Astrocyte (in vitro differentiated cells and primary cell): ENCODE measurements around the gene GABARAPL2. TPM values are rescaled to one million over a fixed set of nuclear protein-coding genes. Genes with fewer than 3 reads are reported as not detected.

Source experiments
- DNase-seq: peaks from one replicate; pipeline ENCODE4 v3.0.0-alpha.2; 2010; ENCODE audit warnings: low read depth
- FAIRE-seq: peaks from 2 replicates; lab custom pipeline; 2011; peaks lifted over from hg19 to GRCh38; lab: Jason Lieb, UNC
- H2AFZ ChIP-seq: 2 replicates; pipeline ENCODE4 v1.6.0; 2012; ENCODE audit warnings: low read depth, low read length, inconsistent platforms
- H3K27ac ChIP-seq: 2 replicates; pipeline ENCODE4 v1.5.1; 2011; ENCODE audit warnings: low read depth, low read length, inconsistent platforms
- H3K27me3 ChIP-seq: 2 replicates; pipeline ENCODE4 v1.6.0; 2011; ENCODE audit warnings: low read length, inconsistent platforms; ENCODE audit not compliant: insufficient read depth
- H3K36me3 ChIP-seq: 2 replicates; pipeline ENCODE4 v1.5.1; 2011; ENCODE audit warnings: low read length, inconsistent platforms; ENCODE audit not compliant: insufficient read depth
- H3K4me1 ChIP-seq: 2 replicates; pipeline ENCODE4 v1.5.1; 2011; ENCODE audit warnings: low read length, inconsistent platforms; ENCODE audit not compliant: insufficient read depth
- H3K4me2 ChIP-seq: 2 replicates; pipeline ENCODE4 v1.6.0; 2012; ENCODE audit warnings: low read length, inconsistent platforms
- H3K4me3 ChIP-seq: 2 replicates; pipeline ENCODE4 v1.5.1; 2011; ENCODE audit warnings: low read depth, mild to moderate bottlenecking, low read length, inconsistent platforms; ENCODE audit not compliant: insufficient read depth
- H3K79me2 ChIP-seq: 2 replicates; pipeline ENCODE4 v1.6.0; 2012; ENCODE audit warnings: mild to moderate bottlenecking, low read length, inconsistent platforms; ENCODE audit not compliant: insufficient read depth
- H3K9ac ChIP-seq: 2 replicates; pipeline ENCODE4 v1.6.0; 2012; ENCODE audit warnings: mild to moderate bottlenecking, low read length, inconsistent platforms
- H3K9me3 ChIP-seq: 2 replicates; pipeline ENCODE4 v1.5.1; 2012; ENCODE audit warnings: low read depth, mild to moderate bottlenecking, low read length, inconsistent platforms; ENCODE audit not compliant: insufficient read depth
- H4K20me1 ChIP-seq: 2 replicates; pipeline ENCODE4 v1.6.0; 2012; ENCODE audit warnings: low read length, inconsistent platforms; ENCODE audit not compliant: insufficient read depth
- H3K27ac Mint-ChIP-seq: one replicate; pipeline ENCODE4 v1.8.0; 2021; ENCODE audit warnings: mild to moderate bottlenecking, mixed read lengths; ENCODE audit not compliant: unreplicated experiment
- H3K27me3 Mint-ChIP-seq: one replicate; pipeline ENCODE4 v1.8.0; 2021; ENCODE audit warnings: low read depth, mixed read lengths; ENCODE audit not compliant: unreplicated experiment
- H3K36me3 Mint-ChIP-seq: one replicate; pipeline ENCODE4 v1.8.0; 2021; ENCODE audit warnings: low read depth, mixed read lengths; ENCODE audit not compliant: unreplicated experiment
- H3K4me1 Mint-ChIP-seq: one replicate; pipeline ENCODE4 v1.8.0; 2021; ENCODE audit warnings: low read depth, mixed read lengths; ENCODE audit not compliant: unreplicated experiment
- H3K4me3 Mint-ChIP-seq: one replicate; pipeline ENCODE4 v1.8.0; 2021; ENCODE audit warnings: mild to moderate bottlenecking, moderate library complexity, mixed read lengths; ENCODE audit not compliant: unreplicated experiment
- H3K9me3 Mint-ChIP-seq: one replicate; pipeline ENCODE4 v1.8.0; 2021; ENCODE audit warnings: mild to moderate bottlenecking, mixed read lengths; ENCODE audit not compliant: unreplicated experiment
- EZH2 ChIP-seq: IDR thresholded peaks from 2 replicates; pipeline ENCODE4 v1.6.1; 2012; ENCODE audit warnings: mild to moderate bottlenecking, low read length, inconsistent platforms; ENCODE audit not compliant: insufficient read depth
- total RNA-seq: library from RNA; stranded (reverse); gene quantifications from 2 replicates; pipeline ENCODE4 v1.2.1, GENCODE V29; 2021
- TF ChIP-seq, protein P1 (sequence below): IDR thresholded peaks from 2 replicates; pipeline ENCODE4 v1.5.1; 2011; ENCODE audit warnings: low read depth, mild to moderate bottlenecking, inconsistent platforms, low read length, moderate library complexity; ENCODE audit not compliant: insufficient read depth

GABARAPL2 gene
- total RNA-seq, 1 donor from 2014 or later: 108 TPM

DNA sequence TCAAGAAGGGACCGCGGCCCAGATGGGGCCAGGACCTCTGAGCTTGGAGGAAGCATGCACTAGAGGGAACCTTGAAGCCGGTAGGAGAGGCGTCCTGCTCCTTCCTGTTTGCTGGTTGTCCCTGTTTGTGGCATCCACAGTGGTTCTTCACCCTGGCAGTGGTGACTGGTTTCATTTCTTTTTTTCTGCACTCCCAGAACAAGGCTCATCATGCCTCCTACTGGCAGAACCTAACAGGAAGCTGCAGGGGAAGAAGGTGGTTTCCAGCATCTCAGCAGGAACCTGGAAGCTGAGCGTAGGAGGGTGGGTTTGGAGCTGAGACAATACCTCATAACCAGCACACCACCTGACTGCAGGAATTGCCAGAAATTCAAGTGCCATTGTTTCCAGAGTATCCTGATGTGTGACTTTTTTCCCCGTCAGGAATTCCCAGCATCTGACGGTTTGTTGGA lies 15.9 kb upstream of the GABARAPL2 start:
- Mint-ChIP-seq H3K36me3 (no peaks in the 10 kb centered on the region), H3K27me3 (no peaks in the 10 kb centered on the region), H3K27ac (no peak overlapping the region), H3K9me3 (no peaks in the 10 kb centered on the region), H3K4me1 (no peaks in the 10 kb centered on the region), H3K4me3 (no peak overlapping the region)
- H3K9ac ChIP-seq: no peak overlapping the region
- H4K20me1 ChIP-seq: no peaks in the 10 kb centered on the region
- no peaks in the 10 kb centered on the region for H3K9me3 ChIP-seq
- H3K27ac ChIP-seq: no peak overlapping the region
- no peaks in the 10 kb centered on the region for H3K36me3 ChIP-seq
- H3K4me3 ChIP-seq: no peak overlapping the region
- no peak overlapping the region for H2AFZ ChIP-seq
- DNase-seq: peak; percentile 47
- no peaks in the 10 kb centered on the region for H3K27me3 ChIP-seq
- H3K79me2 ChIP-seq: peaks cover 5% of the 10 kb centered on the region
- TF ChIP-seq, protein P1, sequence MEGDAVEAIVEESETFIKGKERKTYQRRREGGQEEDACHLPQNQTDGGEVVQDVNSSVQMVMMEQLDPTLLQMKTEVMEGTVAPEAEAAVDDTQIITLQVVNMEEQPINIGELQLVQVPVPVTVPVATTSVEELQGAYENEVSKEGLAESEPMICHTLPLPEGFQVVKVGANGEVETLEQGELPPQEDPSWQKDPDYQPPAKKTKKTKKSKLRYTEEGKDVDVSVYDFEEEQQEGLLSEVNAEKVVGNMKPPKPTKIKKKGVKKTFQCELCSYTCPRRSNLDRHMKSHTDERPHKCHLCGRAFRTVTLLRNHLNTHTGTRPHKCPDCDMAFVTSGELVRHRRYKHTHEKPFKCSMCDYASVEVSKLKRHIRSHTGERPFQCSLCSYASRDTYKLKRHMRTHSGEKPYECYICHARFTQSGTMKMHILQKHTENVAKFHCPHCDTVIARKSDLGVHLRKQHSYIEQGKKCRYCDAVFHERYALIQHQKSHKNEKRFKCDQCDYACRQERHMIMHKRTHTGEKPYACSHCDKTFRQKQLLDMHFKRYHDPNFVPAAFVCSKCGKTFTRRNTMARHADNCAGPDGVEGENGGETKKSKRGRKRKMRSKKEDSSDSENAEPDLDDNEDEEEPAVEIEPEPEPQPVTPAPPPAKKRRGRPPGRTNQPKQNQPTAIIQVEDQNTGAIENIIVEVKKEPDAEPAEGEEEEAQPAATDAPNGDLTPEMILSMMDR: peak; percentile 47
- no peak for TF ChIP-seq EZH2
- no peak for FAIRE-seq
- H3K4me1 ChIP-seq: no peaks in the 10 kb centered on the region
- peak overlapping the region; percentile 53 for H3K4me2 ChIP-seq

DNA sequence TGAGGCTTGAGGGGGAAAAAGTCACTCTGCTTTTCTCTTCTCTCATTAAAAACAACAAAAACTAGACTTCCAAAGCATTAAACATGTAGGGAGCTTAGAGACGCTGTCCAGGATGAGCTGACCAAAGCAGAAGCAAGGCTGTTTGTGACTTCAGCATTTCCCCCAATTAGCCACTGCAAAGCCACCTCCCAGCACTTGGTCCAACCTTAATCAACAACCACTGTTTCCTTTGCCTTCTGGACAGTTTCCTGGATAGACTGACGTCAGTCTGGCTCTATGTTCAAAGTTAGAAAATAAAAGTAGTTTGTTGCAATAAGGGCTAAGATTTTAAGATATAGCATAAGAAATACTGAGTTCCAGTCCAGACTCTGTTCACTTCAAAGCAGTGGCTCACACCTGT lies 13.2 kb upstream of the GABARAPL2 start:
- Histone ChIP-seq H2AFZ (no peak overlapping the region), H3K9ac (no peak overlapping the region), H3K27ac (no peak overlapping the region), H3K36me3 (no peaks in the 10 kb centered on the region), H3K4me2 (no peak overlapping the region), H4K20me1 (no peaks in the 10 kb centered on the region), H3K79me2 (peaks cover 5% of the 10 kb centered on the region), H3K27me3 (no peaks in the 10 kb centered on the region), H3K4me3 (no peak overlapping the region), H3K4me1 (peaks cover 4% of the 10 kb centered on the region), H3K9me3 (no peaks in the 10 kb centered on the region)
- H3K27me3 Mint-ChIP-seq: no peaks in the 10 kb centered on the region
- H3K9me3 Mint-ChIP-seq: no peaks in the 10 kb centered on the region
- H3K4me1 Mint-ChIP-seq: no peaks in the 10 kb centered on the region
- no peak for TF ChIP-seq EZH2
- TF ChIP-seq, protein P1: no peak
- DNase-seq (no peak), FAIRE-seq (no peak)
- no peaks in the 10 kb centered on the region for H3K36me3 Mint-ChIP-seq
- H3K27ac Mint-ChIP-seq: no peak overlapping the region
- no peak overlapping the region for H3K4me3 Mint-ChIP-seq

DNA sequence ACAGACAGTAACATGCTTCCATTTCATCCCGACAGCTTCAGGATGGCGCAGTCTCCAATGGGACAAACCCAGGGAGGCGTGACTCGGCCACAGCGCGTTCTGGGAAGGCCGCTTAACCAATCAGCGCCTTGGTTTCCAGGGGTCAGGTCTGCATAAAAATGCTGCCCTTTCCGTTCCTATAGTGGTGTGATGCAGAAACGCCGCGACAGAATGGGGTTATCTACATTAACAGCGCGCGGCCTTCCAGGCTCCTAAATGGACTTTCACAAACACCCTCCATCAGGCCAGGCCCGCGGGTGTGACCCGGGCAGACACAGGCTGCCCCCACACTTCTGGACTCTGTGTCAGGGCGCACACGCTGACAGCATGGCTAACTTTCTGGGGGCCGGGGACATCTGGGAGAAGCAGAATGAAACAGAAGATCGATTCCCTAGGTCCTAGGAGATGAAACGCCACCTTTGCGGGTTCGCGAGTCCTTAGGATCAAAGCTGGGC lies 10.9 kb upstream of the GABARAPL2 start:
- FAIRE-seq (no peak), DNase-seq (peak; percentile 85)
- H3K4me2 ChIP-seq: peak overlapping the region; percentile 97
- Mint-ChIP-seq H3K9me3 (no peaks in the 10 kb centered on the region), H3K36me3 (no peaks in the 10 kb centered on the region), H3K4me1 (peaks cover 4% of the 10 kb centered on the region), H3K27ac (peak overlapping the region; percentile 93), H3K27me3 (no peaks in the 10 kb centered on the region), H3K4me3 (peak overlapping the region; percentile 94)
- no peaks in the 10 kb centered on the region for H3K36me3 ChIP-seq
- H3K27ac ChIP-seq: peak overlapping the region; percentile 65
- no peaks in the 10 kb centered on the region for H4K20me1 ChIP-seq
- no peaks in the 10 kb centered on the region for H3K9me3 ChIP-seq
- H3K27me3 ChIP-seq: no peaks in the 10 kb centered on the region
- H3K4me1 ChIP-seq: peaks cover 5% of the 10 kb centered on the region
- peaks cover 5% of the 10 kb centered on the region for H3K79me2 ChIP-seq
- H2AFZ ChIP-seq: peak overlapping the region; percentile 90
- H3K4me3 ChIP-seq: peak overlapping the region; percentile 78
- no peak for TF ChIP-seq EZH2
- TF ChIP-seq, protein P1: no peak
- peak overlapping the region; percentile 80 for H3K9ac ChIP-seq
